ENCODE results near the gene ARHGEF37. TPM values are rescaled to one million over a fixed set of nuclear protein-coding genes. Genes with fewer than 3 reads are reported as not detected.

The ARHGEF37 gene
- total and polyA plus RNA-seq, 9 of the 15 experiments (the other 6 are each of a cell fraction or from before 2014, with no cell fraction given) = 0.01 to 0.27 (median 0.05) TPM

DNA sequence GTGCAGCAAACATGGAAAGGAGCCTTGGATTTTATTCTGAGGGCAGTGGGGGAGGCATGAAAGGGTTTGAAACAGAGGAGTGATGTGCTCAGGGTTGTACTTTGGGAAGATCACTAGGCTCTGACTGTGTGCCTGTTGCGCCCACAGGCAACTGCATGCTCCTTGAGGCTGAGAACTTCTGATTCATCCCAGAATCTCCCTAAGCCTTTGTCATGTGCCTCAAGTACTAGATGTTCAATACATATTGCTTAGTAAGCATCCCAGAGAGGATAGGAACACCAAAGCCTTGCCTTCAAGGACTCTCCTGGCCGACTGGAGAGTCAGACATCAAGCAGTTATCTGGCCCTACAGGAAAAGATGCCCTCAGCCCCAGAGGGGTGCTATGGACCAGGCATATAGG, 54.1 kb downstream of the ARHGEF37 start:
- Histone ChIP-seq H3K9ac (ENCODE audit: insufficient read depth in 1 of 2, low read depth in 2 of 2, low read length in 2 of 2) (no peak overlapping the region), H3K9me3 (replicated peaks; ENCODE audit: control insufficient read depth, insufficient read depth, low read depth, low read length) (no peaks in the 10 kb centered on the region), H3K27ac (ENCODE audit: extremely low read depth, low read depth, low read length) (no peak overlapping the region), H3K4me3 (no peak overlapping the region), H3K9me1 (ENCODE audit: control insufficient read depth, insufficient read depth, low read length) (no peaks in the 10 kb centered on the region), H3K36me3 (ENCODE audit: control insufficient read depth, insufficient read depth, low read length) (no peaks in the 10 kb centered on the region), H2AFZ (ENCODE audit: low read depth, low read length) (no peak overlapping the region), H4K20me1 (replicated peaks; ENCODE audit: control insufficient read depth, insufficient read depth, low read length) (no peaks in the 10 kb centered on the region), H3K4me2 (ENCODE audit: insufficient read depth, low read length) (no peak overlapping the region), H3K79me2 (ENCODE audit: control insufficient read depth, insufficient read depth, low read length) (no peaks in the 10 kb centered on the region), H3K4me1 (replicated peaks in 1 of 2; ENCODE audit: control insufficient read depth in 2 of 2, insufficient read depth in 2 of 2, low read length in 2 of 2) (peaks cover 22 to 26% of the 10 kb centered on the region in 2 experiments), H3K27me3 (ENCODE audit: control insufficient read depth in 2 of 2, insufficient read depth in 2 of 2, low read length in 2 of 2) (no peaks in the 10 kb centered on the region)
- TF ChIP-seq ZNF584 (CRISPR knock-in tag; IDR thresholded peaks at IDR 0.05; ENCODE audit: low read depth) (no peak), POLR2AphosphoS2 (IDR thresholded peaks at IDR 0.05; ENCODE audit: low read length) (no peak), ZNF316 (IDR thresholded peaks at IDR 0.05) (peak; percentile 7; the same call in 1 of the 2 replicates), KHSRP (IDR thresholded peaks at IDR 0.05) (no peak), NFE2 (IDR thresholded peaks at IDR 0.05; ENCODE audit: low read depth) (no peak), C11orf30 (IDR thresholded peaks at IDR 0.05; ENCODE audit: low read depth) (0 out of 2 replicates have a peak, but pooled peaks have one; percentile 8)
- FAIRE-seq = no peak
- in situ Hi-C loops (cut with MboI) (loop anchor here (5.0 to 10.0 kb wide), 3 partner anchors 192 to 579 kb away; no protein-coding TSS in a partner anchor), intact Hi-C loops (cut with micrococcal nuclease) (loop anchor here (5.0 kb wide), 1 partner anchor 142 kb away; no protein-coding TSS in a partner anchor)
- 64% methylated on average over 2 of the region's 2 CpGs for WGBS (ENCODE audit: insufficient coverage, low coverage, missing lambda C conversion rate)
- no peak for ATAC-seq
- no TSS peak for BruUV-seq (replicated peaks)
- ChIA-PET CTCF (ENCODE audit: low intra/inter-chr PET ratio) (interaction anchor here (5.7 kb wide), 1 partner anchor 193 kb away, joined by 108 read pairs; no protein-coding TSS in a partner anchor), POLR2A (interaction anchor here (1.9 kb wide), 1 partner anchor 193 kb away, joined by 7 read pairs; no protein-coding TSS in a partner anchor)
- DNase-seq (ENCODE audit: extremely low read depth in 1 of 4, low spot score in 3 of 4) = no peak

Data from K562 (cell line).